NCI-H748 (cell line): Measurements from ENCODE around the gene PRKAG2.
"Not testable (repeated sequence)": the region's sequence is repeated elsewhere in the genome, so short reads cannot be mapped to it uniquely, and the experiment has no call there.

ENCODE experiments used
- DNase-seq: peaks from one replicate; lab custom pipeline; 2025; ENCODE audit not compliant: unreplicated experiment; lab: John Stamatoyannopoulos, UW

Gene PRKAG2

GRCh38 chr7:151806204-151806603 lies 70.7 kb downstream of the PRKAG2 start:
- DNase-seq: no peak

DNA sequence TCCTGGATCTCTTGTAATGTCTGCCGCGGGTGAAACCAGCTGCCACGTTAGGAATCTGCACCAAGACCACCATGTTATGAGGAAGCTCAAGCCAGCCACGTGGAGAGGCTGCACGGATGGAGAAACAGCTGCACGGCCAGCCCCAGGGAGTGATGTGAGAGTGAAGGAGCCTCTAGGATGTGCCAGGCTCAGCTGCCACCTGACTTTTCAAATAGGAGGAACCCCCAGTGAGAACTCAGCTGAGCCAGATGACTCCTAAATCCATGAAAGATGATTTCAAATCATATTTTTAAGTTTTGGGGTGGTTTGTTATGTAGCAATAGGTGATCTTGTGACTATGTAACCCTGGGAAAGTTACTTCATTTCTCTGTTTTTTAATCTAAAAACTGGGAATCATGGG lies 71.7 kb downstream of the PRKAG2 start:
- DNase-seq: no peak

DNA sequence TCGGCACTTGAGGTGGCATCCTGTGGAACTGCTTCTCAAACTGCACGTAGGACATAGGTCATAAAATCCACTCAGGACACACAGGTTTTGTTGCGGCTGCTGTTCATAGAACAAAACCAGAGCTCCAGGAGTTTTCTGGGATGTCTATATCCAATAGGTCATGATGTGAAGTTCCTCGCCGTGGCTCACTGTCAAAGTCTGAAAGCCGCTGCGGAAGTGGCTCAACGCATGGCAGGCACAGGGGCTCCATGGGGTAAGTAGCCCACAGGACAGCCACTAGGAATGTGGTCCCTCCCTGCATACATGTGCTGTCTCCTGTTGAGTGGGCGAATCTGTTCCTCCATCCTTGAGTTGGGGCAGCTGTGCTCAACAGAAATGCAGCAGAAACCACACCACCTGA lies 72.2 kb downstream of the PRKAG2 start:
- no peak for DNase-seq

- no peak for DNase-seq
Measured at GRCh38 chr7:151803841-151804240, 73.1 kb downstream of the PRKAG2 start.

- DNase-seq: no peak
Measured at GRCh38 chr7:151802469-151802846, 74.5 kb downstream of the PRKAG2 start.

DNA sequence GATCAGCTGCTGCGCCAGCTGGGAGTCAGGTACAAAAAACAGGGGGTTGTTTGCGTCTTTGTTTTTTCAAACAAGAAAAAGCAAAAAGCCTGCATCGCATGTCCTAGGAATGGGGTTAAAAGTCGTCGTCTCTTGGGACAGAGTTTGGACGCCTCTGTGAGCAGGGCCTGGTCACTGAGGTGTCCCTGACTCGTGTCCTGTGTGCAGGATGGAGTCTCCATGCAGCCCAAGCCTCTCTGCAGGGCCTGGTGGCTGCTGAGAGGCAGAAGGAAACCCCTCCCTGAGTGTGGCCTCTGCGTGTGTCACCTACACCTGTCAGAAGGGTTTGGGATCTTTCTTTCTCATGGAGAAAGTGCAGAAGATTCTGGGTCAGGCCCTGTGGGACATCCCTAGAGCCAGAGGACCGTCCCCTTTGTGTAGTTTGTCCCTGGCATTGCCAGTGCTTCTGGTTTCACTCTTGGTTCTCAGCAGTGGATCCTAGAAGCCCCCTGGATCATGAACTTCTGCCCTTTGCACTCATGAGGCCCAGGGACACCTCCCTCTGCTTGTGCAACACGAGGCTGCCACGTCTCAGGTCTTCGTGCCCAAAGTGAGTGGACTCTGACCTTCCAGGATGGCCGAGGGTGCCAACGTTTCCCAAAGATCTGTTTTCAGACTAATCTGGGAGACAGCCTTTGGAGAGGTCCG lies 75.0 kb downstream of the PRKAG2 start:
- no peak for DNase-seq

DNA sequence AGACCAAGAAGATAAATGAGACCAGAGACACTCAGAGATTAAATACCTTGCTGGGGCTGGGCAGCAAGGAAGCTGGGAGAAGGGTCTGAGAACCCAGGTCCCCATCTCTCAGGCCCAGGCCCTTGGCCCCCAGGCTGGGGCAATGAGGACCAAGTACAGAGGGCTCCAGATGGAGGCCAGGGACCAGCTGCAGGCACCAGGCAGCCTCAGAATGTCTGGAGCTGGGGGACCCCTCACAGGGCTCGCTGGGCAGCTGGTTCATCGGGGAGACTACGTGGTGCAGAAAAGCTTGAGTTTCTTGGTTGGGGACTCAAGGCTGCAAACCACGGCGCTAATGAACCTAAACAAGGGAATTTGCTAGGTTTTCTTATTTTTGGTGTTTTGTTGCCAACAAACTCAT lies 75.6 kb downstream of the PRKAG2 start:
- DNase-seq: no peak

- no peak for DNase-seq
Measured at GRCh38 chr7:151800861-151801260, 76.1 kb downstream of the PRKAG2 start.

GRCh38 chr7:151800391-151800790 lies 76.5 kb downstream of the PRKAG2 start:
- no peak for DNase-seq

DNA sequence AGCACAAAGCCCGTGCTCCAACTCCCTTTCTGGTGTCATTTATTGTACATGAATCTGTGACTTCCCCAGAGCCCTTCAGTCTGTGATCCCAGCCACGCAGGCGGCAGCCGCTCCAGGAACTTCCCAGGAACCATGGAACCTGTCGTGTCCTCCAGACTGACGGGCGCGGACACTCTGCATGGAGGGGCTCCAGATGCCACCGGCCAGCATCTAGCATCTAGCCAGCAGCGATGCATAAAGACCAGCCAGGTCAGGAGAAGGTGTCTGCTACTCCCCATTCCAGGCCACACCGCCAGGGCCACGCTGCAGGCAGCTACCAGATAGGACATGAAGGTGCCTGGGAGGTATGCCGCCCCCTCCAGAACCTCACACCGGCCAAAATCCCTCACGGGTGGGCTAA lies 77.4 kb downstream of the PRKAG2 start:
- DNase-seq: no peak

DNA sequence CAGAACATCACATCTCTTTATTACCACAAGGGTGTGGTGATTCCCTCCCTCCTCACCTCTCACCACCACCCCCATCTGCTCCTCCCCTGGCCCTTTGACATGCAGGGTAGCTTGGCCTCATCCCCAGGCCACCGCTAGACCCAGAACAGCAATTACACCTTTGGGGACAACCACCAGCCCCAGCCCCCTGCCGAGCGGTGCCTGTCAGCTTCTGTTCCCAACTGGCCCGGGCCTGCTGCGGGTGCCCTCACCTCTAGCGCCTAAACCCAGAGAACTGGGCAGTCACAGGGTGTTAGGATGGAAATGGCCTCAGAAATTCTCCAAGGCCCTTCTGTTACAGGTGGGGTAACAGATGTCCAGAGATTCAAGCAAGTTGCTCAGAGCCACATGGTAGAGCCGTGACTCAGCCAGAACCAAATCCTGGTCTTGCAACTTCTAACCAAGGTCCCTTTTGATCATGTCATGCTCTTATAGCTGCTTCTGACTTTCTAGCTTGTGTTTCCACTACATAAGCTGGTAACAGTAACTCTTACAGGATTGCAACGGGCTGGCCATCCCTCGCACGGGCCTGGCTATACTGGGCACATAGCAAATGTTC lies 78.0 kb downstream of the PRKAG2 start:
- DNase-seq: no peak

- DNase-seq: not testable (repeated sequence)
Measured at GRCh38 chr7:151797667-151798307, 79.1 kb downstream of the PRKAG2 start.

- no peak for DNase-seq
Measured at GRCh38 chr7:151796871-151797537, 79.9 kb downstream of the PRKAG2 start.

DNA sequence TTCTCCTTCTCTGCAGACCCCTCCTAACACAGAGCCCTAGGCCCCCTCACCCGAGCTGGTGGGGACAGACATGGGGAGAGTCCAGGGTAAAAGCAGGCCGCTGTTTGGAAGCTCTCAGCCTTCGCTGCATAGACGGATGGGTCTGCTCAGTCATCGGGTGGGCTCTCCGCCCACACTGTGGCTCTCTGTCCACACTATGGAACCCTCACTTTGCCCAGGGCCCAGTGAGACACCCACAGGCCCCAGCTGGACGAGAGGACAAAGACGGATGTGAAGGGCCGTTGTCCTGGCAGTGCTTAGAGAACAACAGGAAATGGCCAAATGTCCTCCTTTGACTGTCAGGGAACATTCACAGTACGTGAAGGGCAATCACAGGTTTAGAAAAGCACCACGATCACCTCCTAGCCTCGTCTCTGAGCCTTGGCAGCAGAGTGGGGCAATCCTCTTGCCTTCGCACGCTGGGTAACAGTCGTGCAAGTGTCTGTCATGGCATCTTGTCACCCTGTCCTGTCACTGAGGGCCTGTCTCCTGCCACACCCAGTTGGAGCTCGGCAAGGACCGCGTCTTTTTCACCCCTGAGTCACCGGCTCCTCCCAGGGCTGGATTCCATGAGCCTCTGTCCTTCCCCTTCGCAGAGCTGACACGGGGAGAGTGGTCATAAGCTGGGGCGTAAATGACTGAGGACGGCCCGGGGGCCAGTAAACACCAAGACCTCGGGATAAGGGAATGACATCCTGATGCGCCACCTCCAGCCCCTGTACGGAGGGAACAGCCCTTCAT lies 80.6 kb downstream of the PRKAG2 start:
- no peak for DNase-seq

DNA sequence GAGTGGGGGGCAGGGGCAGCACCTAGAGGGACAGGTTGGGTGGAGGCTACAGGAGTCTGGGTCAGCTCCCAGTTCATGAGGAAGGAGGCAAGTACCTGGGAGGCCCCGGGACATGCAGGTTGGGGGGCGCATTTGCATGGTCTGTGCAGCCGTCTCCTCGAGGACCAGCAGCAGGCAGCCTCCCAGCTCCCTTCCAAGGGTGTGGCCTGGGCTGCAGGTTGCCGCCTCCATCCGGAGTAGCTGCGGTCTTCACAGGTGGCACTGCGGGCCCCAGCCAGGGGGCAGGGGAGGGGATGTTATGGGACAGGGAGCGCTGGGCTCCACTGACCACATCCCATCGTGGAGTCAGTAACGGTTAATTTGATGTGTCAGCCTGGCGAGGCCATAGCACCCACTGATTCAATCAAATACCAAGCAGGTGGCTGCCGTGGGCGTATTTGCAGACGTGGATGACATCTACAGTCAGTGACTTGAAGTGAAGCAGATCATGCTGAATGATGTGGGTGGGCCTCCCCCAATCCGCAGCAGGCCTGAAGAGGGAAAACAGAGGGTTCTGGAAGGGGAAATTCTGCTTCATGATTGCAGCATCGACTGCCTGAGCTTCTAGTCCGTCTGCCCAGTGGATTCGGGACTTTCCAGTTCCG lies 81.6 kb downstream of the PRKAG2 start:
- no peak for DNase-seq

DNA sequence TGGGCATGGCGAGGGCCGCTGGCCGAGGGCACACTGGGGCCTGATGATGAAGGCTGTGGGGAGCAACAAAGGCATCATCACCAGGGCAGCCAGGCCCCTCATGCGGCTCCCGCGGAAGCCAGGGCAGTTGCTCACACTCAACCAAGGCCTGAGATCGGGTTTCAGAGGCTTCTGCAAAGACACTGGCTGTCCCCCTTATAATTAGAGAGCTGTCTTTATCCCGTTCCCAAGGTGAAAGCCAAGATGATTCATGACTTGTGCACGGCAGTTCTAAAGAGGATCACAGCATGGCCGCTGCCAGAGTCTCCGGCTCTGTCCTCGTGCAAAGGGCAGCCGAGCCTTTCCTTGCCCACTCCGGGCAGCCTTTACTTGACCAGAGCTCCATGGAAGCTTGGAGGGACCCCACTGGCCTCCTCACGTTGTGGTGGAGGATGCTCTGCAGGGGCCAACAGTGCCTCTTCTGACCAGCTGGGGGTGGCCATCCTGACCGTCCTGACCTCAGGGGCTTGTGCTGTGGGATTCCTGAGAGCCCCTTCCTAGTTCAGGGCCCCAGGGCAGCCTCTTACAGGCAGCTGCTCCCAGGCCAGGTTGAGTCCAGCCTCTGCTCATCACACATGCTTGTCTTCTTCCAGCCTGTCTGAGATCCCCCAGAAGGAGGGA lies 82.3 kb downstream of the PRKAG2 start:
- no peak for DNase-seq

DNA sequence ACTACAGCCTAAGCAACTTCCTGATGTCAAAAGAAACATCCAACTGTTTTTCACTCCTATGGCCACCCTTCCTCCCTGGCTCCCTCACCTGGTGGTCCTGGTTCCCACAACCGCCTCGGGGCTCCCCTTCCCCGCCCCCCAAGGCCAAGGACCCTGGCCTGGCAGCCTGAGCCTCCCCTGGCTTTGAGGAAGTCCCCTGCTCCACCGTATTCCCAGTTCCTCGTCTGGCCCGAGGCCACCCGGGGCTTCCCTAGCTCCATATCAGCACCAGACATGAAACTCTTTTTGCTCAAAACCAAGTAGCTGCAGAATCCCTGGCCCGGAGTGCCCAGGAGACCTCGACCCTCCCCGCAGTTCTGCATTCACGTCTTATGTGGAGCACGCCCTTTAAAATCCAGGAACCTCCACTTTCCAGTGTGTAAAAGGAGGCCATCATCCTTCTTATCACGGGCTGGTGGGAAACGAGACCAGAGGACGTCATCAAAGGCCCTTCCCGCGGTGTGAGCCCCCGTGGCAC lies 82.9 kb downstream of the PRKAG2 start:
- no peak for DNase-seq

DNA sequence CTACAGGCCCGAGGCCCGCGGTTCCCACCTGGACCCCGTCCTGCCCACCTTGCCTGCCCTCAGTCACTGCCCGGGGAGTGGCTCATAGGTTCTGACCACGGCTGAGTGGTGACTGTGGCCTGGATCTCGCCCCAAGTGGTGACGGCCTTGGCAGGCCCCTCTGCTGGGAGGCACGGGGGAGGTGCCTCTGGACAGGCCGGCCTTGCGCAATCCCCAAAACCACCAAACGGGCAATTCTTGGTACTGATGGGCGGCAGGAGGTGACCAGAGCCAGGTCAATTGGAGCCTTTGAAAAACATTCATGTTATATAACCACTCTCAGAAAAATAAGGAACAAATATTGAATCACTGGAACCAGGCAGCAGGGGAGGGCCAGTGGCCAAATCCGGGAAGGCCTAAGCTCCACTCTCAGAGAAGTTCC lies 83.4 kb downstream of the PRKAG2 start:
- no peak for DNase-seq

DNA sequence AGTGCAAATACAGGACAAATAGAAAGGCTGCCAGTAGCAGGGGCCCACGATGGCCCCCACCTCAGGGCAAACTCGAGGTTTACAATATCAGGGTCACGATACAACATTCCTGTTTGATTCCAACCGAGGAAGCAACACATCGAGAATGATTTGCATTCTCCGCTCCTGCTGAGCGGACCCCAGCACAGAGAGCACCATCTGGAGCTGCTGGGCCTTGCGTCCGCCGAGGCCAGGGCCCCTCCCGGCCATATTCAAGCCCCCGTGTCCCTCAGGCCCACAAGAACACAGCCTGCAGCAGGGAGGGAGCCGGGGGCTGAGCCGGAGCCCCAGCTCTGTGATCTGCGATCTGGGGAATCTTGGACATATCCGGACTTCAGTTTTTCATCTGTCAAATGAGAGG lies 84.3 kb downstream of the PRKAG2 start:
- DNase-seq: no peak

DNA sequence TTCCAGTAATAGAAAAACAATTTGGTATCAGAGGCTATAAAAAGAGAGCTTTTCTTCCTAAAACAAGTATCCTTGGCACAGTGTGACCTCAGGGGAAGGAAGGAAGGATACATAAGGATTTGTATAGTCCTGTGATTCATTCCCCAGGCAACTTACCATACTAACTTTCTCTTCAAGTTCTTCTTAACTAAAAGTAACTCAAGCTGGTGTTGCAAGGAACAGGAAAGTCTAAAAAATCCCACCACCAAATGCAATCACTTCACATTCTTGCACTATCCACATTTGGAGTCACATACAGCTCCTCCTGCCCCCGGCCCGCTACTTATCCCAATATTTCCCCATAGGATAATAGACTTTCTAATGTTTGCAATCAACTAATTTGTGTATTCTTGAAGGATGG lies 84.8 kb downstream of the PRKAG2 start:
- no peak for DNase-seq
